Myocyte (in vitro differentiated cells): ENCODE data around the gene LHPP. TPM values are rescaled to one million over a fixed set of nuclear protein-coding genes. Genes with fewer than 3 reads are reported as not detected.
"Not testable (repeated sequence)": the region's sequence is repeated elsewhere in the genome, so short reads cannot be mapped to it uniquely, and the experiment has no call there.

Experiments used
- DNase-seq: peaks from one replicate; pipeline ENCODE4 v3.0.0-alpha.2; 2012; ENCODE audit warnings: low read depth
- total RNA-seq: library from RNA; depleted of rRNA; stranded (reverse); fragments of >200 nt; gene quantifications from 2 replicates; pipeline ENCODE4 v1.2.3, GENCODE V29; 2014

LHPP gene
- total RNA-seq, 1 donor from 2014 or later = 8.1 TPM

GRCh38 chr10:124568848-124569622, 107.4 kb downstream of the LHPP start:
- DNase-seq = peak; percentile 63

- DNase-seq = no peak
These were observed 108.2 kb downstream of the LHPP start for GRCh38 chr10:124569623-124570470.

GRCh38 chr10:124570646-124571045, 109.0 kb downstream of the LHPP start:
- DNase-seq = no peak

- DNase-seq = no peak
These were observed 111.1 kb downstream of the LHPP start for GRCh38 chr10:124572751-124573150.

- DNase-seq = no peak
These were observed 112.3 kb downstream of the LHPP start for GRCh38 chr10:124573726-124574455.

GRCh38 chr10:124574456-124575070, 112.9 kb downstream of the LHPP start:
- no peak for DNase-seq

GRCh38 chr10:124575107-124576035, 113.7 kb downstream of the LHPP start:
- DNase-seq = no peak

- no peak for DNase-seq
These were observed 115.2 kb downstream of the LHPP start for GRCh38 chr10:124576526-124577420.

- no peak for DNase-seq
These were observed 116.0 kb downstream of the LHPP start for GRCh38 chr10:124577651-124578050.

- DNase-seq = no peak
These were observed 116.8 kb downstream of the LHPP start for GRCh38 chr10:124578231-124579010.

- no peak for DNase-seq
These were observed 117.4 kb downstream of the LHPP start for GRCh38 chr10:124579011-124579399.

GRCh38 chr10:124586142-124586541, 124.5 kb downstream of the LHPP start:
- DNase-seq = no peak

GRCh38 chr10:124587811-124588211, 126.2 kb downstream of the LHPP start:
- no peak for DNase-seq

- DNase-seq = not testable (repeated sequence)
These were observed 126.7 kb downstream of the LHPP start for GRCh38 chr10:124588341-124588735.

GRCh38 chr10:124588736-124589490, 127.3 kb downstream of the LHPP start:
- peak; percentile 89 for DNase-seq

- no peak for DNase-seq
These were observed 127.9 kb downstream of the LHPP start for GRCh38 chr10:124589491-124590041.
